SK-N-SH (cell line): ENCODE data around the gene DEPDC7. TPM values are rescaled to one million over a fixed set of nuclear protein-coding genes. Genes with fewer than 3 reads are reported as not detected.

Experiments
- CTCF ChIA-PET: fragments of 300-600, 350-600 bp; formaldehyde crosslinking; extraction: SDS; loops from one replicate; lab custom pipeline; 2021; lab: Yijun Ruan, JAX
- POLR2A ChIA-PET: fragments of 350-600 bp; sonication (Branson Sonifier 250); formaldehyde crosslinking; extraction: SDS; loops from one replicate; lab custom pipeline; 2020; ENCODE audit warnings: antibody characterized with exemption, inconsistent platforms; lab: Yijun Ruan, JAX
- DNase-seq: peaks from one replicate; pipeline ENCODE4 v3.0.0; 2012
- H2AFZ ChIP-seq: fragments of 200-600 bp; sonication (generic); 2 replicates; pipeline ENCODE4 v1.8.1; 2016; ENCODE audit warnings: antibody characterized with exemption, mild to moderate bottlenecking, low read depth
- H3F3A ChIP-seq: fragments of 200-600 bp; sonication (generic); replicated peaks from 2 replicates; pipeline ENCODE3; 2016; ENCODE audit warnings: antibody characterized with exemption, mild to moderate bottlenecking; ENCODE audit not compliant: insufficient read depth
- H3K27ac ChIP-seq, 2 experiments: fragments of 200-500 bp in 1 of 2; fragments of 200-600 bp in 1 of 2; sonication (Bioruptor generic) in 1 of 2; sonication (generic), shearing (Covaris generic) in 1 of 2; 2 replicates each; pipeline versions ENCODE4 v1.5.1 to v1.6.1; 2014 to 2016; ENCODE audit warnings: low read depth in 2 of 2, inconsistent platforms in 1 of 2, low read length in 1 of 2, mild to moderate bottlenecking in 1 of 2, mixed read lengths in 1 of 2
- H3K27me3 ChIP-seq: fragments of 200-600 bp; sonication (generic), shearing (Covaris generic); 2 replicates; pipeline ENCODE4 v1.6.1; 2016; ENCODE audit warnings: mixed run types; ENCODE audit not compliant: insufficient read depth
- H3K36me3 ChIP-seq, 2 experiments: fragments of 200-500 bp in 1 of 2; fragments of 200-600 bp in 1 of 2; sonication (Bioruptor generic) in 1 of 2; sonication (generic) in 1 of 2; replicated peaks in 1 of 2; 2 replicates each; pipeline versions ENCODE3 to v1.5.1; 2014 to 2016; ENCODE audit warnings: low read length in 1 of 2, mild to moderate bottlenecking in 1 of 2; ENCODE audit not compliant: insufficient read depth in 2 of 2, control insufficient read depth in 1 of 2
- H3K4me1 ChIP-seq, 2 experiments: fragments of 200-500 bp in 1 of 2; fragments of 200-600 bp in 1 of 2; sonication (Bioruptor generic) in 1 of 2; sonication (generic), shearing (Covaris generic) in 1 of 2; 2 replicates each; pipeline versions ENCODE4 v1.5.1 to v1.6.1; 2014 to 2016; ENCODE audit warnings: low read depth in 1 of 2, low read length in 1 of 2, mixed run types in 1 of 2; ENCODE audit not compliant: insufficient read depth in 2 of 2, control insufficient read depth in 1 of 2
- H3K4me2 ChIP-seq: fragments of 200-600 bp; sonication (generic), shearing (Covaris generic); 2 replicates; pipeline ENCODE4 v1.6.1; 2017; ENCODE audit warnings: mixed run types
- H3K4me3 ChIP-seq, 2 experiments: fragments of 200-500 bp in 1 of 2; fragments of 200-600 bp in 1 of 2; sonication (Bioruptor generic) in 1 of 2; sonication (generic), shearing (Covaris generic) in 1 of 2; 2 replicates each; pipeline versions ENCODE4 v1.5.1 to v1.8.1; 2014 to 2016; ENCODE audit warnings: low read depth in 2 of 2, inconsistent platforms in 1 of 2, low read length in 1 of 2, mild to moderate bottlenecking in 1 of 2, mixed read lengths in 1 of 2, moderate library complexity in 1 of 2
- H3K79me2 ChIP-seq: fragments of 200-600 bp; sonication (generic); 2 replicates; pipeline ENCODE4 v1.8.1; 2017; ENCODE audit warnings: mild to moderate bottlenecking; ENCODE audit not compliant: insufficient read depth
- H3K9ac ChIP-seq: fragments of 200-600 bp; sonication (generic); 2 replicates; pipeline ENCODE4 v1.6.1; 2017; ENCODE audit warnings: mixed run types
- H3K9me2 ChIP-seq: fragments of 200-600 bp; sonication (generic); 2 replicates; pipeline ENCODE4 v1.6.1; 2017; ENCODE audit warnings: mixed run types
- H3K9me3 ChIP-seq: fragments of 200-600 bp; sonication (generic); 2 replicates; pipeline ENCODE4 v1.6.1; 2017; ENCODE audit warnings: mixed run types, mild to moderate bottlenecking, moderate library complexity
- H4K20me1 ChIP-seq: fragments of 200-600 bp; sonication (generic); 2 replicates; pipeline ENCODE4 v1.6.1; 2017; ENCODE audit warnings: mild to moderate bottlenecking, mixed run types; ENCODE audit not compliant: insufficient read depth
- CHD2 ChIP-seq: fragments of 150-350 bp; IDR thresholded peaks from 2 replicates; pipeline ENCODE4 v1.6.1; 2018; ENCODE audit warnings: low read length; ENCODE audit not compliant: partially characterized antibody
- EZH2phosphoT487 ChIP-seq: fragments of 200-600 bp; sonication (generic); IDR thresholded peaks from 2 replicates; pipeline ENCODE4 v1.6.1; 2017; ENCODE audit warnings: low read depth, mixed run types, mild to moderate bottlenecking, antibody characterized with exemption, moderate library complexity, borderline replicate concordance
- FOXJ3 ChIP-seq: sonication (generic); formaldehyde crosslinking; IDR thresholded peaks from 2 replicates; pipeline ENCODE4 v1.5.1; 2020; ENCODE audit warnings: mild to moderate bottlenecking, missing genetic modification reagents
- IRF3 ChIP-seq: fragments of 150-350 bp; IDR thresholded peaks from 2 replicates; pipeline ENCODE4 v1.6.1; 2016; ENCODE audit warnings: mild to moderate bottlenecking, low read depth, low read length
- MEF2A ChIP-seq: IDR thresholded peaks from 2 replicates; pipeline ENCODE4 v1.4.0; 2012; ENCODE audit warnings: low read depth, borderline replicate concordance
- RCOR1 ChIP-seq: fragments of 150-350 bp; IDR thresholded peaks from 2 replicates; pipeline ENCODE4 v1.6.1; 2017; ENCODE audit warnings: antibody characterized with exemption, low read length
- RFX5 ChIP-seq: IDR thresholded peaks from 2 replicates; pipeline ENCODE4 v1.6.1; 2012; ENCODE audit warnings: mild to moderate bottlenecking, improper control_type of control experiment, low read length
- RXRA ChIP-seq: IDR thresholded peaks from 2 replicates; pipeline ENCODE4 v1.4.0; 2012; ENCODE audit warnings: low read depth, mild to moderate bottlenecking, borderline replicate concordance
- SIN3A ChIP-seq: IDR thresholded peaks from 2 replicates; pipeline ENCODE4 v1.6.1; 2012; ENCODE audit warnings: low read depth, mild to moderate bottlenecking, low read length, moderate library complexity, borderline replicate concordance
- SMC3 ChIP-seq: IDR thresholded peaks from 2 replicates; pipeline ENCODE4 v1.6.1; 2012; ENCODE audit warnings: low read depth, low read length, improper control_type of control experiment
- TCF12 ChIP-seq: IDR thresholded peaks from 2 replicates; pipeline ENCODE4 v1.4.0; 2012
- TEAD4 ChIP-seq: IDR thresholded peaks from 2 replicates; pipeline ENCODE4 v1.4.0; 2012; ENCODE audit warnings: mild to moderate bottlenecking, borderline replicate concordance; ENCODE audit not compliant: insufficient read depth
- WGBS: methylation state at CpG from one replicate; pipeline ENCODE4 v1.1.6; 2017; ENCODE audit warnings: low lambda C conversion rate; 5-methylcytosine and 5-hydroxymethylcytosine counted together
- polyA plus RNA-seq, 3 experiments: library from polyadenylated mRNA; depleted of rRNA; stranded (reverse); fragments of >200 nt; gene quantifications; 2 replicates each; pipeline ENCODE4 v1.2.3, GENCODE V29; 2012
- TF ChIP-seq, protein P1 (sequence below): IDR thresholded peaks from 2 replicates; pipeline ENCODE4 v1.6.1; 2012; ENCODE audit warnings: mild to moderate bottlenecking, low read depth, low read length, moderate library complexity

Gene DEPDC7
- polyA plus RNA-seq, 1 of the 3 experiments (the other 2 are of a cell fraction): 9.7 TPM

GRCh38 chr11:33017478-33017877 is 1.8 kb downstream of the DEPDC7 start:
- DNase-seq: no peak
- Histone ChIP-seq H3K9me3 (no peaks in the 10 kb centered on the region), H4K20me1 (no peaks in the 10 kb centered on the region), H2AFZ (no peak overlapping the region), H3K9me2 (no peaks in the 10 kb centered on the region), H3K27ac (no peak overlapping the region), H3K4me1 (peaks cover 5 to 24% of the 10 kb centered on the region in 2 experiments; a peak in 3 of 4 replicates), H3F3A (peaks cover 24% of the 10 kb centered on the region), H3K4me3 (peak overlapping the region; percentile 65 to 81; a peak in 2 of 4 replicates), H3K4me2 (peak overlapping the region; percentile 77), H3K9ac (no peak overlapping the region), H3K36me3 (no peaks in the 10 kb centered on the region), H3K79me2 (peaks cover 50% of the 10 kb centered on the region; the same call in 1 of the 2 replicates), H3K27me3 (no peaks in the 10 kb centered on the region)
- 94% methylated on average over 9 of the region's 9 CpGs for WGBS
- ChIA-PET POLR2A (no interaction called here), CTCF (interaction anchor here (0.7 to 2.7 kb wide), 2 partner anchors 14 to 48 kb away, joined by 3 to 14 read pairs; no protein-coding TSS in a partner anchor)
- no peak for TF ChIP-seq EZH2phosphoT487
- TF ChIP-seq SIN3A: no peak

DNA sequence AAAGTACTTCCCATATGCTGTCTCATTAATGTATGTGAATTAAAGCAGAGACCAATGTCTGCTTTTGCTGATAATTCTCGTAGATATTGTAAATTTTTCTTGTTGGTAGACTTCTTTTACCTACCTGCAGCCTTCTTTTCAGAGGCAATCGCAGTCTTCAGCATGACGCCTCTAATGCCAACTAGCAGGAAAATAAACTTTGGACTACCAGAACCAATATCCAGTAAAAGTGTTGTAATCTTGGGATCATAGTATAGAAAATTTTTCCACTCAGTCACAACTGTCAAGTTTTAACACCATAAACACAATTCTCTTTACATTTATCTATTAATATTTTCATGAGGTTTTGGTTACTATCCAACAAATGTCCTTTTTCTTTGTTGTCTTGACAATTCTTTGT is 2.3 kb downstream of the DEPDC7 start:
- TF ChIP-seq TCF12 (no peak), IRF3 (no peak), FOXJ3 (CRISPR knock-in tag) (no peak), TEAD4 (no peak), MEF2A (no peak), RFX5 (no peak), SMC3 (no peak), CHD2 (no peak), RXRA (no peak), RCOR1 (no peak)
- TF ChIP-seq, protein P1, sequence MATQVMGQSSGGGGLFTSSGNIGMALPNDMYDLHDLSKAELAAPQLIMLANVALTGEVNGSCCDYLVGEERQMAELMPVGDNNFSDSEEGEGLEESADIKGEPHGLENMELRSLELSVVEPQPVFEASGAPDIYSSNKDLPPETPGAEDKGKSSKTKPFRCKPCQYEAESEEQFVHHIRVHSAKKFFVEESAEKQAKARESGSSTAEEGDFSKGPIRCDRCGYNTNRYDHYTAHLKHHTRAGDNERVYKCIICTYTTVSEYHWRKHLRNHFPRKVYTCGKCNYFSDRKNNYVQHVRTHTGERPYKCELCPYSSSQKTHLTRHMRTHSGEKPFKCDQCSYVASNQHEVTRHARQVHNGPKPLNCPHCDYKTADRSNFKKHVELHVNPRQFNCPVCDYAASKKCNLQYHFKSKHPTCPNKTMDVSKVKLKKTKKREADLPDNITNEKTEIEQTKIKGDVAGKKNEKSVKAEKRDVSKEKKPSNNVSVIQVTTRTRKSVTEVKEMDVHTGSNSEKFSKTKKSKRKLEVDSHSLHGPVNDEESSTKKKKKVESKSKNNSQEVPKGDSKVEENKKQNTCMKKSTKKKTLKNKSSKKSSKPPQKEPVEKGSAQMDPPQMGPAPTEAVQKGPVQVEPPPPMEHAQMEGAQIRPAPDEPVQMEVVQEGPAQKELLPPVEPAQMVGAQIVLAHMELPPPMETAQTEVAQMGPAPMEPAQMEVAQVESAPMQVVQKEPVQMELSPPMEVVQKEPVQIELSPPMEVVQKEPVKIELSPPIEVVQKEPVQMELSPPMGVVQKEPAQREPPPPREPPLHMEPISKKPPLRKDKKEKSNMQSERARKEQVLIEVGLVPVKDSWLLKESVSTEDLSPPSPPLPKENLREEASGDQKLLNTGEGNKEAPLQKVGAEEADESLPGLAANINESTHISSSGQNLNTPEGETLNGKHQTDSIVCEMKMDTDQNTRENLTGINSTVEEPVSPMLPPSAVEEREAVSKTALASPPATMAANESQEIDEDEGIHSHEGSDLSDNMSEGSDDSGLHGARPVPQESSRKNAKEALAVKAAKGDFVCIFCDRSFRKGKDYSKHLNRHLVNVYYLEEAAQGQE: no peak
- no peak overlapping the region for H3K4me3 ChIP-seq
- H3K9me2 ChIP-seq: no peaks in the 10 kb centered on the region
- WGBS: 94% methylated on average over 3 of the region's 3 CpGs
- H3F3A ChIP-seq: peaks cover 26% of the 10 kb centered on the region
- H3K27me3 ChIP-seq: no peaks in the 10 kb centered on the region
- no peaks in the 10 kb centered on the region for H4K20me1 ChIP-seq
- no peaks in the 10 kb centered on the region for H3K9me3 ChIP-seq
- no peak overlapping the region for H3K9ac ChIP-seq
- DNase-seq: no peak
- H2AFZ ChIP-seq: no peak overlapping the region
- ChIA-PET CTCF (no interaction called here), POLR2A (no interaction called here)
- peaks cover 5 to 24% of the 10 kb centered on the region in 2 experiments; a peak in 3 of 4 replicates for H3K4me1 ChIP-seq
- no peaks in the 10 kb centered on the region for H3K36me3 ChIP-seq
- H3K27ac ChIP-seq: no peak overlapping the region
- 0 out of 2 replicates have a peak overlapping the region, but pooled peaks have one; percentile 77 for H3K4me2 ChIP-seq
- peaks cover 54% of the 10 kb centered on the region; the same call in 1 of the 2 replicates for H3K79me2 ChIP-seq
